GM10248 (cell line): Measurements from ENCODE around the gene FASTKD3.

Source experiments
- CTCF ChIA-PET: fragments of 300-600 bp; sonication (Branson Sonifier 250); formaldehyde crosslinking; extraction: SDS; loops from one replicate; lab custom pipeline; 2021; ENCODE audit warnings: antibody characterized with exemption; lab: Yijun Ruan, JAX
- POLR2A ChIA-PET: fragments of 350-650 bp; sonication (Branson Sonifier 250); formaldehyde crosslinking; extraction: SDS; loops from one replicate; lab custom pipeline; 2020; ENCODE audit warnings: antibody characterized with exemption; lab: Yijun Ruan, JAX
- DNase-seq: peaks from one replicate; pipeline ENCODE4 v3.0.0; 2012; ENCODE audit errors: extremely low spot score
- TF ChIP-seq, protein P1 (sequence below): IDR thresholded peaks from 2 replicates; pipeline ENCODE4 v1.5.1; 2012; ENCODE audit warnings: mild to moderate bottlenecking, low read depth; ENCODE audit errors: extremely low read depth, missing control alignments, control extremely low read depth

FASTKD3 gene

DNA sequence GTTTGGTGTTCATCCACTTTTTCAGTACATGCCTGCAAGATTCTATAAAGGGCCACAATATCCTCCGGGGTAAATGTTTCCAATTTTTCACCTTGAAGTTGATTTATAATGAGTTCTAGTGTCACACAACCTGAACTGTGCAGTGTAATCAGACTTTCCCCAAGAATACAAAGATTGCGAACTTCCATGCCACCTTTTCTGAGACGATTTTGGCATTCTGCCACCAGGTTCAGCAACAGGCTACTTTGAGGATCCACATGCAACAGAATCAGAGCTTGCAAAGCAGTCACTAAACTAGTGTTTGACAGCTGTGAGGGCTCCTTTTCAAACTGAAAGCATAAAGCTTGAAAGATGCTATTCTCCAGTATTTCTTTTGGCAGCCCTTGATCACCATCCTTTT, 1.6 kb downstream of the FASTKD3 start:
- TF ChIP-seq, protein P1, sequence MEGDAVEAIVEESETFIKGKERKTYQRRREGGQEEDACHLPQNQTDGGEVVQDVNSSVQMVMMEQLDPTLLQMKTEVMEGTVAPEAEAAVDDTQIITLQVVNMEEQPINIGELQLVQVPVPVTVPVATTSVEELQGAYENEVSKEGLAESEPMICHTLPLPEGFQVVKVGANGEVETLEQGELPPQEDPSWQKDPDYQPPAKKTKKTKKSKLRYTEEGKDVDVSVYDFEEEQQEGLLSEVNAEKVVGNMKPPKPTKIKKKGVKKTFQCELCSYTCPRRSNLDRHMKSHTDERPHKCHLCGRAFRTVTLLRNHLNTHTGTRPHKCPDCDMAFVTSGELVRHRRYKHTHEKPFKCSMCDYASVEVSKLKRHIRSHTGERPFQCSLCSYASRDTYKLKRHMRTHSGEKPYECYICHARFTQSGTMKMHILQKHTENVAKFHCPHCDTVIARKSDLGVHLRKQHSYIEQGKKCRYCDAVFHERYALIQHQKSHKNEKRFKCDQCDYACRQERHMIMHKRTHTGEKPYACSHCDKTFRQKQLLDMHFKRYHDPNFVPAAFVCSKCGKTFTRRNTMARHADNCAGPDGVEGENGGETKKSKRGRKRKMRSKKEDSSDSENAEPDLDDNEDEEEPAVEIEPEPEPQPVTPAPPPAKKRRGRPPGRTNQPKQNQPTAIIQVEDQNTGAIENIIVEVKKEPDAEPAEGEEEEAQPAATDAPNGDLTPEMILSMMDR: no peak
- POLR2A ChIA-PET: no interaction called here
- CTCF ChIA-PET: interaction anchor here (0.8 to 3.6 kb wide), 4 partner anchors 9 to 121 kb away, joined by 3 to 13 read pairs (median 6); no protein-coding TSS in a partner anchor

GRCh38 chr5:7866196-7866595, 2.6 kb downstream of the FASTKD3 start:
- DNase-seq: no peak
- POLR2A ChIA-PET: no interaction called here
- TF ChIP-seq, protein P1: no peak
- CTCF ChIA-PET: interaction anchor here (2.6 to 3.6 kb wide), 2 partner anchors 8 to 11 kb away, joined by 10 to 13 read pairs; no protein-coding TSS in a partner anchor

More for the DNA sequence above, 1.6 kb downstream of the FASTKD3 start:
- DNase-seq: no peak

DNA sequence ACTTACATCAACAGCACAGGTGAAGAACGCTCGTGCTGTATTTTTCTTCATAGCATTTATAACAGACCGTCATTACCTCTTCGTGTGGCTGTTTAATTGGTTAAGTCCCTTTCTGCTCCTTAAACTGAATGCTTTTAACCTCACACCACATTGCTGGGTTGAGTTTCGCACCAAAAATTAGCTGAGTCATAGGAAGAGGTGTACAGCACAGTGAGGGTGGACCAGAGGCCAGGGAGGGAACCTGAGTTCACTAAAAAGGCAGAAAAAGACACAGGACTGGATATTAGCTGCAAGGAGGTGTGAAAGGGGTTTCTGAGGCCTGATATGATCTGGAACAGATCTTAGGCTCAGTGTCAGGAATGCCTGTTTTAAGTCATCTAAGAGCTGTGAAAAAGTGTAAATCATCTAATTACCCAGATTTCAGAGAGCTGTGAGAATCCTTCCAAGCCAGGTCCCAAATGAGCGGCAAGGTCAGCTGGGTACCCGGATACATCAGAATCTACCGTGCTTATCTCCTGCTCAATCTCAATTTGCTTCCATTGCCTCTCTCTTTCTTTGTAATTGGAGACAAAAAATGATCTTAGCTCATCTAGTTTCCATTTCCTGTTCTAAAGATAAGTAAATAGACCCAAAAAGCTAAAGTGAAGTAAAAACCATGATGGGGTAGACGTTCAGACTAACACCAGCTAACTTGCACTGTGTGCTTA, 10.8 kb downstream of the FASTKD3 start:
- ChIA-PET POLR2A (interaction anchor here (1.6 kb wide), 1 partner anchor 11 kb away, joined by 4 read pairs; the partner anchor contains the start of genes FASTKD3 and MTRR), CTCF (interaction anchor here (0.7 to 2.6 kb wide), 13 partner anchors 8 to 1092 kb away, joined by 3 to 11 read pairs (median 4); partner anchors contain the start of genes FASTKD3 and MTRR)
- DNase-seq: no peak
- TF ChIP-seq, protein P1: no peak

- POLR2A ChIA-PET: no interaction called here
- TF ChIP-seq, protein P1: no peak
- CTCF ChIA-PET: interaction anchor here (1.0 to 2.6 kb wide), 13 partner anchors 9 to 1093 kb away, joined by 3 to 12 read pairs (median 5); partner anchors contain the start of genes FASTKD3 and MTRR
- no peak for DNase-seq
Measured at GRCh38 chr5:7857361-7857760, 11.5 kb downstream of the FASTKD3 start.

DNA sequence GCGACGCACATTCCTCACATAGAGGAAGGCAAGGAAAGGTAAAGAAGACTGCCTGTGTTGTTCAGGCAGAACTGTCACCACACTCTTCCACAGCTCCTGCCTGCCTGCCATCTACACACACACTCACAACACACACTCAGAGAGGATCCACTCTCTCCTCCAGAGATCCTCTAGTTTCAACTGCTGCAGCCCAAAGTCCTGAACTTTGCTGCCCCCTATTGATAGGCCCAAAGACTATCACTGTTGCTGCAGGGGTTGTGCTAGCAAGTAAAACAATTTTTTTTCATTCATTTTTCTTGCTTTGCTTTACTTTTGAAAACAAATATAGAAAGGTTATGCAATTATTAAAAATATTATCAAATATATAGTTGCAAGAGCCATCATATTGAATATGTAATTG, 12.0 kb downstream of the FASTKD3 start:
- DNase-seq: peak; percentile 27
- TF ChIP-seq, protein P1: peak; percentile 67
- ChIA-PET POLR2A (no interaction called here), CTCF (interaction anchor here (1.0 to 2.6 kb wide), 9 partner anchors 11 to 1092 kb away, joined by 3 to 12 read pairs (median 5); partner anchors contain the start of genes FASTKD3 and MTRR)

DNA sequence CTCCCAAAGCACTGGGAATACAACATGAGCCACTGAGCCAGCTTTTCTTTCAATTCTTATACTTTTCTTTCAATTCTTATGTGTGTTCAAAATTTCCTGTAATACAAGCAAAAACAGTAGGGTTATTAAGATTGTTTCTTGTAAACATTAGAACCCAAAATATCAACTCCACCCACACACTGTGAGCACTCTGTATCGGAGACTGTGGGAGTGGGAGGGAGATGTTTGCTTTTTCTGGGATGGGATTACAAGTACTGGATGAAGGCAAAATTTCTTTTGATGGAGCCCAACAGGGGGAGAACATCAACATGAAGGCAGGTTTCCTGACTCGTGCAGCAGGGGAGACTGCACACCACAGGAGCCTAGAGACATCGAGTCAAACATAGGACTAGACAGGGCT, 13.2 kb downstream of the FASTKD3 start:
- no peak for DNase-seq
- POLR2A ChIA-PET: no interaction called here
- TF ChIP-seq, protein P1: no peak
- CTCF ChIA-PET: interaction anchor here (1.0 to 2.5 kb wide), 8 partner anchors 10 to 595 kb away, joined by 3 to 12 read pairs (median 4); partner anchors contain the start of genes FASTKD3 and MTRR
